Epithelial cell of esophagus (primary cell): ENCODE measurements around the gene OXTR.

Experiments
- DNase-seq: peaks from one replicate; pipeline ENCODE4 v3.0.0; 2010; ENCODE audit warnings: low read depth
- H3K4me3 ChIP-seq: 2 replicates; pipeline ENCODE4 v1.5.1; 2011; ENCODE audit warnings: mild to moderate bottlenecking, low read length, control low read depth
- CTCF ChIP-seq: IDR thresholded peaks from 2 replicates; pipeline ENCODE4 v1.5.1; 2011; ENCODE audit warnings: low read depth, mild to moderate bottlenecking, low read length, control low read depth, inconsistent platforms; ENCODE audit not compliant: insufficient read depth; ENCODE audit errors: missing control alignments

OXTR gene

GRCh38 chr3:8762607-8763377 is 6.6 kb downstream of the OXTR start:
- no peak for DNase-seq

GRCh38 chr3:8761866-8762265 is 7.5 kb downstream of the OXTR start:
- no peak for DNase-seq
- no peak for TF ChIP-seq CTCF
- no peak overlapping the region for H3K4me3 ChIP-seq

More at GRCh38 chr3:8762607-8763377, 6.6 kb downstream of the OXTR start:
- no peak for TF ChIP-seq CTCF
- no peak overlapping the region for H3K4me3 ChIP-seq

- no peak for DNase-seq
- H3K4me3 ChIP-seq, result no peak overlapping the region
- TF ChIP-seq CTCF, result no peak
These were observed 8.9 kb downstream of the OXTR start for GRCh38 chr3:8760506-8760905.

GRCh38 chr3:8760091-8760490 is 9.3 kb downstream of the OXTR start:
- DNase-seq, result no peak
- no peak overlapping the region for H3K4me3 ChIP-seq
- TF ChIP-seq CTCF, result no peak

- H3K4me3 ChIP-seq, result no peak overlapping the region
- TF ChIP-seq CTCF, result no peak
- DNase-seq, result no peak
These were observed 10.2 kb downstream of the OXTR start for GRCh38 chr3:8759038-8759707.

- no peak for TF ChIP-seq CTCF
- no peak overlapping the region for H3K4me3 ChIP-seq
- peak; percentile 59 for DNase-seq
These were observed 11.6 kb downstream of the OXTR start for GRCh38 chr3:8757551-8758518.
